ENCODE measurements around the gene HIF1A. TPM values are rescaled to one million over a fixed set of nuclear protein-coding genes. Genes with fewer than 3 reads are reported as not detected.

HIF1A gene
- total RNA-seq, 1 donor from 2014 or later = 435 TPM

GRCh38 chr14:61730756-61731373, 35.6 kb downstream of the HIF1A start:
- Histone ChIP-seq H3K9ac (ENCODE audit: low read length) (no peak overlapping the region), H4K20me1 (ENCODE audit: insufficient read depth, low read length) (peaks cover 52% of the 10 kb centered on the region), H3K27me3 (ENCODE audit: insufficient read depth, low read length) (no peaks in the 10 kb centered on the region), H3K4me2 (ENCODE audit: low read length) (no peak overlapping the region), H3K9me3 (ENCODE audit: insufficient read depth, low read depth, low read length) (no peaks in the 10 kb centered on the region), H3K4me3 (ENCODE audit: insufficient read depth, low read depth, low read length) (no peak overlapping the region), H3K79me2 (ENCODE audit: insufficient read depth, low read length) (peaks cover 90% of the 10 kb centered on the region), H3K4me1 (ENCODE audit: insufficient read depth, low read length) (no peaks in the 10 kb centered on the region), H2AFZ (ENCODE audit: low read depth, low read length) (no peak overlapping the region), H3K36me3 (ENCODE audit: insufficient read depth, low read length) (peaks cover 81% of the 10 kb centered on the region), H3K27ac (ENCODE audit: low read depth, low read length) (no peak overlapping the region)
- Mint-ChIP-seq H3K27me3 (ENCODE audit: low read depth, unreplicated experiment) (no peaks in the 10 kb centered on the region), H3K9me3 (ENCODE audit: unreplicated experiment) (no peaks in the 10 kb centered on the region), H3K4me3 (ENCODE audit: unreplicated experiment) (no peak overlapping the region), H3K27ac (ENCODE audit: unreplicated experiment) (no peak overlapping the region), H3K4me1 (ENCODE audit: low read depth, unreplicated experiment) (peaks cover 30% of the 10 kb centered on the region), H3K36me3 (ENCODE audit: low read depth, unreplicated experiment) (peaks cover 11% of the 10 kb centered on the region)
- TF ChIP-seq EZH2 (IDR thresholded peaks at IDR 0.05; ENCODE audit: insufficient read depth, low read length) = no peak
- TF ChIP-seq, protein P1, sequence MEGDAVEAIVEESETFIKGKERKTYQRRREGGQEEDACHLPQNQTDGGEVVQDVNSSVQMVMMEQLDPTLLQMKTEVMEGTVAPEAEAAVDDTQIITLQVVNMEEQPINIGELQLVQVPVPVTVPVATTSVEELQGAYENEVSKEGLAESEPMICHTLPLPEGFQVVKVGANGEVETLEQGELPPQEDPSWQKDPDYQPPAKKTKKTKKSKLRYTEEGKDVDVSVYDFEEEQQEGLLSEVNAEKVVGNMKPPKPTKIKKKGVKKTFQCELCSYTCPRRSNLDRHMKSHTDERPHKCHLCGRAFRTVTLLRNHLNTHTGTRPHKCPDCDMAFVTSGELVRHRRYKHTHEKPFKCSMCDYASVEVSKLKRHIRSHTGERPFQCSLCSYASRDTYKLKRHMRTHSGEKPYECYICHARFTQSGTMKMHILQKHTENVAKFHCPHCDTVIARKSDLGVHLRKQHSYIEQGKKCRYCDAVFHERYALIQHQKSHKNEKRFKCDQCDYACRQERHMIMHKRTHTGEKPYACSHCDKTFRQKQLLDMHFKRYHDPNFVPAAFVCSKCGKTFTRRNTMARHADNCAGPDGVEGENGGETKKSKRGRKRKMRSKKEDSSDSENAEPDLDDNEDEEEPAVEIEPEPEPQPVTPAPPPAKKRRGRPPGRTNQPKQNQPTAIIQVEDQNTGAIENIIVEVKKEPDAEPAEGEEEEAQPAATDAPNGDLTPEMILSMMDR (IDR thresholded peaks at IDR 0.05; ENCODE audit: insufficient read depth, low read depth, low read length) = peak; percentile 23
- FAIRE-seq (no peak), DNase-seq (ENCODE audit: low read depth) (no peak)

- H3K4me1 Mint-ChIP-seq (ENCODE audit: low read depth, unreplicated experiment) = peaks cover 19% of the 10 kb centered on the region
- H4K20me1 ChIP-seq (ENCODE audit: insufficient read depth, low read length) = peaks cover 48% of the 10 kb centered on the region
- H3K27ac ChIP-seq (ENCODE audit: low read depth, low read length) = no peak overlapping the region
- peaks cover 12% of the 10 kb centered on the region for H3K36me3 Mint-ChIP-seq (ENCODE audit: low read depth, unreplicated experiment)
- TF ChIP-seq, protein P1 (IDR thresholded peaks at IDR 0.05; ENCODE audit: insufficient read depth, low read depth, low read length) = no peak
- TF ChIP-seq EZH2 (IDR thresholded peaks at IDR 0.05; ENCODE audit: insufficient read depth, low read length) = no peak
- no peaks in the 10 kb centered on the region for H3K27me3 ChIP-seq (ENCODE audit: insufficient read depth, low read length)
- no peak overlapping the region for H3K4me2 ChIP-seq (ENCODE audit: low read length)
- H2AFZ ChIP-seq (ENCODE audit: low read depth, low read length) = no peak overlapping the region
- no peak overlapping the region for H3K27ac Mint-ChIP-seq (ENCODE audit: unreplicated experiment)
- no peaks in the 10 kb centered on the region for H3K9me3 Mint-ChIP-seq (ENCODE audit: unreplicated experiment)
- no peak overlapping the region for H3K4me3 Mint-ChIP-seq (ENCODE audit: unreplicated experiment)
- H3K79me2 ChIP-seq (ENCODE audit: insufficient read depth, low read length) = peaks cover 83% of the 10 kb centered on the region
- H3K36me3 ChIP-seq (ENCODE audit: insufficient read depth, low read length) = peaks cover 80% of the 10 kb centered on the region
- H3K27me3 Mint-ChIP-seq (ENCODE audit: low read depth, unreplicated experiment) = no peaks in the 10 kb centered on the region
- no peak for DNase-seq (ENCODE audit: low read depth)
- FAIRE-seq = no peak
- H3K4me1 ChIP-seq (ENCODE audit: insufficient read depth, low read length) = no peaks in the 10 kb centered on the region
- H3K9ac ChIP-seq (ENCODE audit: low read length) = no peak overlapping the region
- no peak overlapping the region for H3K4me3 ChIP-seq (ENCODE audit: insufficient read depth, low read depth, low read length)
- H3K9me3 ChIP-seq (ENCODE audit: insufficient read depth, low read depth, low read length) = no peaks in the 10 kb centered on the region
Observed at GRCh38 chr14:61733972-61734371, 38.7 kb downstream of the HIF1A start.

- H3K4me1 ChIP-seq (ENCODE audit: insufficient read depth, low read length) = no peaks in the 10 kb centered on the region
- TF ChIP-seq, protein P1 (IDR thresholded peaks at IDR 0.05; ENCODE audit: insufficient read depth, low read depth, low read length) = no peak
- TF ChIP-seq EZH2 (IDR thresholded peaks at IDR 0.05; ENCODE audit: insufficient read depth, low read length) = no peak
- no peaks in the 10 kb centered on the region for H3K9me3 ChIP-seq (ENCODE audit: insufficient read depth, low read depth, low read length)
- H3K9ac ChIP-seq (ENCODE audit: low read length) = no peak overlapping the region
- H2AFZ ChIP-seq (ENCODE audit: low read depth, low read length) = no peak overlapping the region
- H3K4me3 Mint-ChIP-seq (ENCODE audit: unreplicated experiment) = no peak overlapping the region
- no peaks in the 10 kb centered on the region for H3K27me3 Mint-ChIP-seq (ENCODE audit: low read depth, unreplicated experiment)
- peaks cover 45% of the 10 kb centered on the region for H4K20me1 ChIP-seq (ENCODE audit: insufficient read depth, low read length)
- peak overlapping the region; percentile 9 for H3K27ac Mint-ChIP-seq (ENCODE audit: unreplicated experiment)
- peaks cover 6% of the 10 kb centered on the region for H3K4me1 Mint-ChIP-seq (ENCODE audit: low read depth, unreplicated experiment)
- no peak for DNase-seq (ENCODE audit: low read depth)
- H3K27me3 ChIP-seq (ENCODE audit: insufficient read depth, low read length) = no peaks in the 10 kb centered on the region
- H3K36me3 ChIP-seq (ENCODE audit: insufficient read depth, low read length) = peaks cover 75% of the 10 kb centered on the region
- no peaks in the 10 kb centered on the region for H3K9me3 Mint-ChIP-seq (ENCODE audit: unreplicated experiment)
- H3K4me2 ChIP-seq (ENCODE audit: low read length) = no peak overlapping the region
- no peak overlapping the region for H3K4me3 ChIP-seq (ENCODE audit: insufficient read depth, low read depth, low read length)
- peaks cover 20% of the 10 kb centered on the region for H3K36me3 Mint-ChIP-seq (ENCODE audit: low read depth, unreplicated experiment)
- H3K79me2 ChIP-seq (ENCODE audit: insufficient read depth, low read length) = peaks cover 75% of the 10 kb centered on the region
- FAIRE-seq = no peak
- H3K27ac ChIP-seq (ENCODE audit: low read depth, low read length) = no peak overlapping the region
Observed at GRCh38 chr14:61736751-61737150, 41.4 kb downstream of the HIF1A start.
